Stimulated activated naive CD4-positive, alpha-beta T cell treated with Interleukin-2 at 50 U/mL for 16 hours (primary cell): ENCODE measurements around the gene CTRB1.

Experiments used
- DNase-seq: peaks from one replicate; lab custom pipeline; 2025; lab: John Stamatoyannopoulos, UW

CTRB1 gene

GRCh38 chr16:75225678-75226515 lies 7.1 kb downstream of the CTRB1 start:
- DNase-seq = no peak

GRCh38 chr16:75226550-75227360 lies 8.0 kb downstream of the CTRB1 start:
- no peak for DNase-seq

- no peak for DNase-seq
These were observed 8.8 kb downstream of the CTRB1 start for GRCh38 chr16:75227361-75228142.

GRCh38 chr16:75228143-75228976 lies 9.6 kb downstream of the CTRB1 start:
- DNase-seq = no peak

- no peak for DNase-seq
These were observed 10.6 kb downstream of the CTRB1 start for GRCh38 chr16:75229172-75230031.

GRCh38 chr16:75230471-75231110 lies 11.8 kb downstream of the CTRB1 start:
- no peak for DNase-seq

- DNase-seq = no peak
These were observed 12.8 kb downstream of the CTRB1 start for GRCh38 chr16:75231570-75231969.

GRCh38 chr16:75233611-75233938 lies 14.8 kb downstream of the CTRB1 start:
- no peak for DNase-seq

GRCh38 chr16:75234856-75235696 lies 16.3 kb downstream of the CTRB1 start:
- no peak for DNase-seq

GRCh38 chr16:75235721-75236193 lies 17.0 kb downstream of the CTRB1 start:
- no peak for DNase-seq

GRCh38 chr16:75236232-75236631 lies 17.4 kb downstream of the CTRB1 start:
- DNase-seq = no peak

- DNase-seq = no peak
These were observed 18.1 kb downstream of the CTRB1 start for GRCh38 chr16:75236736-75237397.

- no peak for DNase-seq
These were observed 18.8 kb downstream of the CTRB1 start for GRCh38 chr16:75237398-75238131.

GRCh38 chr16:75238132-75238852 lies 19.5 kb downstream of the CTRB1 start:
- DNase-seq = no peak

GRCh38 chr16:75238853-75239541 lies 20.2 kb downstream of the CTRB1 start:
- DNase-seq = no peak

- no peak for DNase-seq
These were observed 20.8 kb downstream of the CTRB1 start for GRCh38 chr16:75239542-75240122.
